Measurements from ENCODE around the gene PODXL2. TPM values are rescaled to one million over a fixed set of nuclear protein-coding genes. Genes with fewer than 3 reads are reported as not detected.
A peak's percentile ranks its signal among the peaks of the same experiment; 100 is the strongest.

PODXL2 gene
- total RNA-seq, 4 donors from 2014 or later, result 2.1 to 5.5 (median 4.4) TPM

DNA sequence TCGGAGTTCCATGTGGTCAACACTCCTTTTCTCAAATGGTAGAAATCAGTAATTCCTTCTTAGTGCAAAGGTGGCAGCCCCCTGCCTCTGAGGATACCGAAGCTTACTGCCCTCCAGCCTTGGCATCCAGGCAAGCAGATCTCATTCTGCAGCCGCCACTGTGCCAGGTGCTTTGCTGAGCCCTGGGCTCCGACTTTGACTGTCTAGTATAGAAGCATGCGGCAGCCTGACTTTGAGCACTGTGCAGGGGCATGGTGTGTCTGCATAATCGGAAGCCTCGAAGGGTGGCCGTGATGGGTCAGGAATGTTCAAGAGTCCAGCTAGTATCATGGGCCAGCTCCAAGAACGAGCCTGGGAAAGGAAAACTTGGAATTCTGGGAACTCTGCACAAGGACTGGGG lies 83.5 kb downstream of the PODXL2 start:
- no peak for TF ChIP-seq CTCF (IDR thresholded peaks at IDR 0.05)
- TF ChIP-seq POLR2A (IDR thresholded peaks at IDR 0.05), result no peak
- Histone ChIP-seq H3K27ac (peak overlapping the region in 2 of 4 donors; percentile 30 to 34), H3K9me3 (no peaks in the 10 kb centered on the region), H3K4me1 (peaks cover 0 to 54% (median 17%) of the 10 kb centered on the region in 3 donors), H3K36me3 (peaks cover 0 to 77% (median 0%) of the 10 kb centered on the region in 3 donors), H3K27me3 (no peaks in the 10 kb centered on the region), H3K4me3 (no peak overlapping the region)
- intact Hi-C loops (cut with DNase I), result no loop called here
- WGBS, 2 donors, result 69 to 88% methylated on average over 1 to 8 of the region's 9 CpGs
- no peak for DNase-seq

- Histone ChIP-seq H3K4me3 (no peak overlapping the region), H3K4me1 (peaks cover 0 to 54% (median 17%) of the 10 kb centered on the region in 3 donors), H3K36me3 (peaks cover 0 to 77% (median 0%) of the 10 kb centered on the region in 3 donors), H3K9me3 (no peaks in the 10 kb centered on the region), H3K27ac (peak overlapping the region in 3 of 4 donors; percentile 30 to 55 (median 34)), H3K27me3 (no peaks in the 10 kb centered on the region)
- TF ChIP-seq POLR2A (IDR thresholded peaks at IDR 0.05), result no peak
- no peak for TF ChIP-seq CTCF (IDR thresholded peaks at IDR 0.05)
- 54 to 70% methylated on average over 2 to 5 of the region's 9 CpGs for WGBS, 2 donors
- no peak for DNase-seq
- intact Hi-C loops (cut with DNase I), result no loop called here
Measured at GRCh38 chr3:127712881-127713771, 84.1 kb downstream of the PODXL2 start.

DNA sequence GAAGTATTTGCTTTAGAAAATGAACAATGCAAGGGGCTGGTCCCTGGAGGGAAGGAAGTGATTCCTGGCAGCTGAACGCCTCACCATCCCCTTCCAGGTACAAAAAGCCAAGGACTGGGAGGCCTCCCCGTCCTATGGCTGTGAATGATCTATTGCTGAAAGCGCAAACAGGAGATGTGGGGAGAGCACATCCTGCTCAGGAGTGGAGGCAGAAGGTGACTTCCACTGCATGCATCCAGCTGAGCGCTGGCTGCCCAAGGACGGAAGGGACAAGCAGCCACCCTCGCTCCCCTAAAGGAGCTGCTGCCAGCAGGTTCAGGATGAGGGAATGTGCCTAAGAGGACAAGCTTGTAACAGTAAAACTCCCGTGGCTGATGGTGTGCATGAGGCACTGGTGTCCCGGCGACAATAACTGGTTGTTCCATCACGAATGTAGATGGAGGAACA lies 85.2 kb downstream of the PODXL2 start:
- TF ChIP-seq POLR2A (IDR thresholded peaks at IDR 0.05) (no peak), CTCF (IDR thresholded peaks at IDR 0.05) (no peak)
- Histone ChIP-seq H3K36me3 (peaks cover 0 to 82% (median 0%) of the 10 kb centered on the region in 3 donors), H3K9me3 (no peaks in the 10 kb centered on the region), H3K4me1 (peaks cover 0 to 49% (median 14%) of the 10 kb centered on the region in 3 donors), H3K27ac (peak overlapping the region in 2 of 4 donors; percentile 22 to 34), H3K4me3 (no peak overlapping the region), H3K27me3 (no peaks in the 10 kb centered on the region)
- 40 to 63% methylated on average over 7 to 8 of the region's 10 CpGs for WGBS, 2 donors
- intact Hi-C loops (cut with DNase I), result no loop called here
- DNase-seq, result no peak

- intact Hi-C loops (cut with DNase I), result no loop called here
- H3K36me3 ChIP-seq, result peaks cover 0 to 82% (median 0%) of the 10 kb centered on the region in 3 donors
- H3K4me3 ChIP-seq, result no peak overlapping the region
- H3K27ac ChIP-seq, result peak overlapping the region in 1 of 4 donors; percentile 34
- WGBS, 2 donors, result 73 to 97% methylated on average over 2 to 5 of the region's 5 CpGs
- no peak for DNase-seq
- H3K27me3 ChIP-seq, result no peaks in the 10 kb centered on the region
- H3K9me3 ChIP-seq, result no peaks in the 10 kb centered on the region
- H3K4me1 ChIP-seq, result peaks cover 0 to 46% (median 14%) of the 10 kb centered on the region in 3 donors
- TF ChIP-seq POLR2A (IDR thresholded peaks at IDR 0.05) (no peak), CTCF (IDR thresholded peaks at IDR 0.05) (no peak)
Measured at GRCh38 chr3:127714866-127715265, 85.9 kb downstream of the PODXL2 start.

DNA sequence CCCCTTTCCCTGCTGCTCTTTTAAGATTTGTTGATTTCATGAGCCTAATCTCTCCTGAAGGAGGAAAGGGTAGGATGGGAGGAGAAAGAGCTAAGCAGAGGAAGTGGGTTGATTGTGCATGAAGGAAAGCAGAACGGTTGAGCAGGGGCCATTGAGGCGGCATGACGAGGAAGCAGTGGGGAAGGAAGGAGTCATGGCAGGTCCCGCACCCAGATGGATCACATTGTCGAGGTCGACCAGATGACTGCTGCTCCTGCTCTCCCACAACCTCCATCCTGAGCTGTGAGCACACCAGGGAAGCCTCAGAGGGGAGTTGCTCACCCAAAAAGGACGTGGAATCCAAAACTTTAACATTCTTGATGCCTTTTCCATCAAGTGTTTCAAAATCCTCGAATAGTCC lies 86.5 kb downstream of the PODXL2 start:
- H3K9me3 ChIP-seq, result no peaks in the 10 kb centered on the region
- H3K27ac ChIP-seq, result peak overlapping the region in 2 of 4 donors; percentile 5 to 34
- no peak for DNase-seq
- H3K27me3 ChIP-seq, result no peaks in the 10 kb centered on the region
- peaks cover 0 to 82% (median 2%) of the 10 kb centered on the region in 3 donors for H3K36me3 ChIP-seq
- peaks cover 0 to 40% (median 10%) of the 10 kb centered on the region in 3 donors for H3K4me1 ChIP-seq
- TF ChIP-seq CTCF (IDR thresholded peaks at IDR 0.05) (no peak), POLR2A (IDR thresholded peaks at IDR 0.05) (no peak)
- 53 to 67% methylated on average over 8 of the region's 8 CpGs for WGBS, 2 donors
- intact Hi-C loops (cut with DNase I), result no loop called here
- H3K4me3 ChIP-seq, result no peak overlapping the region
